ENCODE data around the gene ARHGAP15.

The ARHGAP15 gene

DNA sequence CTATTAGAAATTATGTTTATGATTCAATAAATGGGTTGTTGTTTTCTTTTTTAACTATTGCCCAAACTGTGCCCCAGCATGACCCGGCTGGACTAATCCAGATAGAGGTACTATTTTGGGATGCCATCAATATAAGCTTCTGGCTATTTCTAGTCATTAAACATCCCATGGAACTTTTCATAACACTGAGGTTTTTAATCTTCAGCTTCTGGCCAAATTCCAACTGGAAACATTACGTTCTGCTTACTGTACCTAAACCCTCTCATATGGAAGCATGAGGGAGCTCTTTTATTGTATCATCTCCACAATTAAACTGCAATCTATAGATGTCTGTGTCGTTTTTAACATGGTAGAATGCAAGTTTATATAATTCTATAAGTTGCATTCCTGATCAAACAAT lies 674.7 kb downstream of the ARHGAP15 start:
- Histone ChIP-seq H3K4me1 (no peaks in the 10 kb centered on the region), H3K9me3 (no peaks in the 10 kb centered on the region), H4K20me1 (no peaks in the 10 kb centered on the region), H3K9ac (no peak overlapping the region), H3K4me3 (no peak overlapping the region), H3K36me3 (no peaks in the 10 kb centered on the region), H3K4me2 (no peak overlapping the region), H3K27me3 (no peaks in the 10 kb centered on the region), H3K27ac (no peak overlapping the region)
- no peak for TF ChIP-seq Cebpa-rat (IDR thresholded peaks at IDR 0.05)

DNA sequence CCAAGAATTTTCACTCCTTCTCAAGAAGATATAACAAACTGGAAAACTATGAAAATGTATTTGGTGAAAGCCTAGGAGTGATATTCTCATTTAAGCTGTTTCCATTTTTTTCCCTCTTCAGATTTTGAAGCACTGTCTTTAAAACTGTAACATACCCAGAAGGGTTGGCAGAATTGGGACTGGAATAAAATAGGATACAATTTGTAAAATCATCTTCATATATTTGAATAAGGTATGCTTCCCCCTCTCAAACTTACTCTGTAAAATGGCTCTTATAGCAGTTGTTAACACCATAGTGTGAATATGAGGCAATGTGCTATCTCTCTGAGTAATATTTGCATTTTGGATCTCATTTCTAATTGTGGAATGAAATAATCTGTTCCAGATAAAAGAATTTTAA lies 676.4 kb downstream of the ARHGAP15 start:
- no peak overlapping the region for H3K4me2 ChIP-seq
- no peak for TF ChIP-seq Cebpa-rat (IDR thresholded peaks at IDR 0.05)
- H3K27me3 ChIP-seq: no peaks in the 10 kb centered on the region
- no peak overlapping the region for H3K4me3 ChIP-seq
- no peak overlapping the region for H3K27ac ChIP-seq
- H3K4me1 ChIP-seq: no peaks in the 10 kb centered on the region
- H3K9me3 ChIP-seq: no peaks in the 10 kb centered on the region
- no peaks in the 10 kb centered on the region for H4K20me1 ChIP-seq
- H3K36me3 ChIP-seq: no peaks in the 10 kb centered on the region
- no peak overlapping the region for H3K9ac ChIP-seq

DNA sequence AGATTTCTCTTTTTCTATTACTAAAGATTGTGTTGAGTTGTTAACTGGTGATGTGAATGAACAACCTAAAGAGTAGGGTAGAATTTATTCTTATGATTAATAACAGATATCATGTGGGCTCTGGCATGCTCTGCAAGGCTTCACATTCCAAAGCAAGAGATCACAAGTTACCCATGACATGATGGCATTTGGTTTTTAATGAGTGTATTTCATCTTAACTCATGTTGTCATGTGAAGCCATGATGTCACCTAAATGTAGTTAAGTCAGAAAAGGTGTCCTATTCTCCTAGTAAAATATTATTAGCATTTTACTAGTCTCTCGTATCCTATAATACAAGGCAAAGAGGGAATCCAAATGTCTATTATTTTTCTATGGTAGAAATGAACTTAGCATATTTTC lies 678.0 kb downstream of the ARHGAP15 start:
- Histone ChIP-seq H3K4me3 (no peak overlapping the region), H3K36me3 (no peaks in the 10 kb centered on the region), H3K9ac (no peak overlapping the region), H3K4me2 (no peak overlapping the region), H4K20me1 (no peaks in the 10 kb centered on the region), H3K9me3 (no peaks in the 10 kb centered on the region), H3K27me3 (no peaks in the 10 kb centered on the region), H3K27ac (no peak overlapping the region), H3K4me1 (no peaks in the 10 kb centered on the region)
- TF ChIP-seq Cebpa-rat (IDR thresholded peaks at IDR 0.05): no peak

- H3K9me3 ChIP-seq: no peaks in the 10 kb centered on the region
- H3K4me3 ChIP-seq: no peak overlapping the region
- no peaks in the 10 kb centered on the region for H3K4me1 ChIP-seq
- H3K27me3 ChIP-seq: no peaks in the 10 kb centered on the region
- H3K36me3 ChIP-seq: no peaks in the 10 kb centered on the region
- H3K9ac ChIP-seq: no peak overlapping the region
- TF ChIP-seq Cebpa-rat (IDR thresholded peaks at IDR 0.05): peak; percentile 90
- no peak overlapping the region for H3K4me2 ChIP-seq
- H3K27ac ChIP-seq: no peak overlapping the region
- H4K20me1 ChIP-seq: no peaks in the 10 kb centered on the region
These were observed 678.5 kb downstream of the ARHGAP15 start for GRCh38 chr2:143807671-143808070.

- no peak for TF ChIP-seq Cebpa-rat (IDR thresholded peaks at IDR 0.05)
- H3K4me2 ChIP-seq: no peak overlapping the region
These were observed 678.9 kb downstream of the ARHGAP15 start for GRCh38 chr2:143808166-143808565.

GRCh38 chr2:143815082-143815481 lies 685.9 kb downstream of the ARHGAP15 start:
- TF ChIP-seq Cebpa-rat (IDR thresholded peaks at IDR 0.05): no peak
- H3K4me1 ChIP-seq: no peaks in the 10 kb centered on the region
- no peaks in the 10 kb centered on the region for H4K20me1 ChIP-seq
- H3K27ac ChIP-seq: no peak overlapping the region
- no peaks in the 10 kb centered on the region for H3K27me3 ChIP-seq
- no peak overlapping the region for H3K9ac ChIP-seq
- H3K4me3 ChIP-seq: no peak overlapping the region
- H3K4me2 ChIP-seq: no peak overlapping the region
- no peaks in the 10 kb centered on the region for H3K9me3 ChIP-seq
- H3K36me3 ChIP-seq: no peaks in the 10 kb centered on the region

More at GRCh38 chr2:143808166-143808565, 678.9 kb downstream of the ARHGAP15 start:
- Histone ChIP-seq H3K27ac (no peak overlapping the region), H3K27me3 (no peaks in the 10 kb centered on the region), H3K9ac (no peak overlapping the region), H4K20me1 (no peaks in the 10 kb centered on the region), H3K36me3 (no peaks in the 10 kb centered on the region), H3K4me3 (no peak overlapping the region), H3K4me1 (no peaks in the 10 kb centered on the region), H3K9me3 (no peaks in the 10 kb centered on the region)

GRCh38 chr2:143816916-143817315 lies 687.7 kb downstream of the ARHGAP15 start:
- no peak overlapping the region for H3K9ac ChIP-seq
- no peaks in the 10 kb centered on the region for H4K20me1 ChIP-seq
- H3K27ac ChIP-seq: no peak overlapping the region
- H3K9me3 ChIP-seq: no peaks in the 10 kb centered on the region
- no peak overlapping the region for H3K4me3 ChIP-seq
- no peak overlapping the region for H3K4me2 ChIP-seq
- no peaks in the 10 kb centered on the region for H3K4me1 ChIP-seq
- H3K36me3 ChIP-seq: no peaks in the 10 kb centered on the region
- TF ChIP-seq Cebpa-rat (IDR thresholded peaks at IDR 0.05): no peak
- H3K27me3 ChIP-seq: no peaks in the 10 kb centered on the region

All from BLaER1 (cell line).